HL-60 (cell line): ENCODE data around the gene SLC25A21.

ENCODE experiments used
- CTCF ChIP-seq: IDR thresholded peaks from one replicate; pipeline ENCODE4 v1.5.1; 2011; ENCODE audit warnings: low read length, control low read depth, inconsistent platforms; ENCODE audit not compliant: insufficient read depth
- SPI1 ChIP-seq: IDR thresholded peaks from 2 replicates; pipeline ENCODE4 v1.6.1; 2012; ENCODE audit warnings: low read depth, mild to moderate bottlenecking, borderline replicate concordance

- TF ChIP-seq CTCF (no peak), SPI1 (no peak)
These were observed 29.9 kb upstream of the SLC25A21 start for GRCh38 chr14:37202265-37202664.
